ENCODE results near the gene MRPS30.

DNA sequence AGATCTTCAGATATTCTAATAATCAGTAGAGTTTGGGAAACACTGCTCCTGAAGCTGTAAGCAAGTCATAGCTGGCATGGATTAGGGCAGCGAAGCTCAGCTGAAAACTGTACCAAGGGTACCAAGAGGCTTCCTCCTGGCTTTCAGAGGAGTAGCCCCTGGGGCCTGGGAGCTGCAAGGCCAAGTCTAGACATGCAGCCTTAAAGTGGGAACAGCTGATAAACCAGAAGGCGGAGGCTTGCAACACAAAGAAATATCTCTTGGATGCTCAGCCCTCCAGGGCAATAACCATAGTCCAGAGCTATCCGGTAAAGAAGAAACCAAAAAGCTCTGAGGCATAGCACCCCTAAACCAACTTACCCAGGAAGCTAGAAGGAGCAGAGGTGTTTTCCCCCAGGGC is 51.5 kb downstream of the MRPS30 start:
- TF ChIP-seq, protein P1, sequence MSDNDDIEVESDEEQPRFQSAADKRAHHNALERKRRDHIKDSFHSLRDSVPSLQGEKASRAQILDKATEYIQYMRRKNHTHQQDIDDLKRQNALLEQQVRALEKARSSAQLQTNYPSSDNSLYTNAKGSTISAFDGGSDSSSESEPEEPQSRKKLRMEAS (IDR thresholded peaks at IDR 0.05; ENCODE audit: low read depth, low read length) = no peak
- no peak for TF ChIP-seq EZH2 (IDR thresholded peaks at IDR 0.05; ENCODE audit: borderline replicate concordance, control insufficient read depth, low read depth, low read length)
- TF ChIP-seq CREM (IDR thresholded peaks at IDR 0.05; ENCODE audit: low read depth) = no peak
- no peak for TF ChIP-seq POLR2A (IDR thresholded peaks at IDR 0.05; ENCODE audit: low read depth, low read length)
- no peak for TF ChIP-seq PAX8 (IDR thresholded peaks at IDR 0.05)

All from GM12878 (cell line).